C4-2B (cell line): Measurements from ENCODE around the gene TRIM14.

Experiments used
- CTCF ChIP-seq: fragments of 450-650 bp; conservative IDR thresholded peaks from 2 replicates; pipeline ENCODE4 v1.5.1; 2017; ENCODE audit warnings: mild to moderate bottlenecking
- ZFX ChIP-seq: fragments of 450-650 bp; IDR thresholded peaks from 2 replicates; pipeline ENCODE4 v1.6.1; 2017

DNA sequence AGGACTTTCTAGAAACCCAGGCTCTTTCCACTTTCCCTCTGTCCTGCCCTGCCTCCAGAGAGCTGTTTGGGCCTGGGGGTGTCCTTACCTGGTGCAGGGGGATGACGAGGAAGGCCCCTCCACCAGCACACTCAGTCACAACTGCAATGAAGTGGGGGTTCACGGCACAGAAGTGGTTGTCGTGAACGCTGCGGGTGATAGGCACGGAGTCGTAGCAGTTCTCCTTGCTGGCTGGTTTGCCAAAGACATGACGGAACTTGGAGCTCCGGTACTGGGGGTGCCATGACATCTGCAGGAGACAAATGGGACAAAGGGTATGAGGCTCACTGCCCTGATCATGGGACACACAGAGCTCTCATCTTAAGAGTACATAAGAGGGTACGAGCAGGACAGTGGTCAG is 38.4 kb upstream of the TRIM14 start:
- TF ChIP-seq CTCF = no peak
- no peak for TF ChIP-seq ZFX
